HepG2 (cell line): ENCODE results near the gene MYCBP2. TPM values are rescaled to one million over a fixed set of nuclear protein-coding genes. Genes with fewer than 3 reads are reported as not detected.

Experiments
- AFF4 ChIP-seq: sonication (generic); formaldehyde crosslinking; IDR thresholded peaks from 2 replicates; pipeline ENCODE4 v1.4.0; 2020; ENCODE audit warnings: missing genetic modification reagents
- CEBPB ChIP-seq: IDR thresholded peaks from 2 replicates; pipeline ENCODE4 v1.6.1; 2011; ENCODE audit warnings: low read depth, low read length, improper control_type of control experiment, borderline replicate concordance
- HOXA5 ChIP-seq: sonication (generic); formaldehyde crosslinking; IDR thresholded peaks from 2 replicates; pipeline ENCODE4 v1.4.0; 2020; ENCODE audit warnings: missing genetic modification reagents
- IRF2 ChIP-seq: IDR thresholded peaks from 2 replicates; pipeline ENCODE4 v1.6.1; 2018; ENCODE audit warnings: missing genetic modification reagents, missing compliant biosample characterization
- MTA3 ChIP-seq: sonication (generic); formaldehyde crosslinking; IDR thresholded peaks from 2 replicates; pipeline ENCODE4 v1.4.0; 2020; ENCODE audit warnings: missing genetic modification reagents
- NR3C1 ChIP-seq: sonication (generic); formaldehyde crosslinking; IDR thresholded peaks from 2 replicates; pipeline ENCODE4 v1.4.0; 2020; ENCODE audit warnings: missing genetic modification reagents
- SIN3A ChIP-seq: IDR thresholded peaks from 2 replicates; pipeline ENCODE4 v1.6.1; 2011; ENCODE audit warnings: low read depth, mild to moderate bottlenecking, control low read depth, low read length, borderline replicate concordance
- SKI ChIP-seq: fragments of 450-650 bp; IDR thresholded peaks from one replicate; pipeline ENCODE4 v1.6.1; 2018; ENCODE audit warnings: mild to moderate bottlenecking; ENCODE audit not compliant: partially characterized antibody
- THAP9 ChIP-seq: sonication (generic); formaldehyde crosslinking; IDR thresholded peaks from 2 replicates; pipeline ENCODE4; 2020; ENCODE audit warnings: missing genetic modification reagents, mild to moderate bottlenecking, borderline replicate concordance
- YY1 ChIP-seq: IDR thresholded peaks from 2 replicates; pipeline ENCODE4 v1.6.1; 2011; ENCODE audit warnings: low read length, low read depth, moderate library complexity, mild to moderate bottlenecking; ENCODE audit not compliant: insufficient read depth, insufficient replicate concordance
- ZIK1 ChIP-seq: sonication (generic); formaldehyde crosslinking; IDR thresholded peaks from 2 replicates; pipeline ENCODE4 v1.5.0; 2020; ENCODE audit warnings: mild to moderate bottlenecking, low read depth, missing genetic modification reagents, borderline replicate concordance
- ZNF30 ChIP-seq: sonication (generic); formaldehyde crosslinking; IDR thresholded peaks from 2 replicates; pipeline ENCODE4 v1.5.0; 2020; ENCODE audit warnings: mild to moderate bottlenecking, missing genetic modification reagents
- ZNF335 ChIP-seq: sonication (generic); formaldehyde crosslinking; IDR thresholded peaks from 2 replicates; pipeline ENCODE4 v1.4.0; 2020; ENCODE audit warnings: missing genetic modification reagents
- ZNF574 ChIP-seq: sonication (generic); formaldehyde crosslinking; IDR thresholded peaks from 2 replicates; pipeline ENCODE4 v1.4.0; 2020; ENCODE audit warnings: missing genetic modification reagents
- ZNF703 ChIP-seq: sonication (generic); formaldehyde crosslinking; IDR thresholded peaks from 2 replicates; pipeline ENCODE4 v1.5.1; 2020; ENCODE audit warnings: missing genetic modification reagents, mild to moderate bottlenecking, moderate library complexity, borderline replicate concordance
- ZSCAN9 ChIP-seq: IDR thresholded peaks from 2 replicates; pipeline ENCODE4 v1.6.1; 2016; ENCODE audit warnings: borderline replicate concordance
- polyA plus RNA-seq, 8 experiments: library from polyadenylated mRNA; depleted of rRNA in 3 of 8; stranded (reverse) in 7 of 8; unstranded in 1 of 8; fragments of >200 nt; fragmentation: Illumina TruSeq in 4 of 8; extraction: Trizol in 4 of 8; gene quantifications; 2 replicates each; pipeline versions ENCODE4 v1.2.1 to v1.2.3, GENCODE V29; 2011 to 2016; ENCODE audit warnings: low read depth in 4 of 8, missing spikeins in 1 of 8, mixed read lengths in 1 of 8; ENCODE audit not compliant: insufficient read depth in 1 of 8
- total RNA-seq, 5 experiments: library from RNA; depleted of rRNA; stranded (reverse); fragments of >200 nt; fragmentation: Illumina TruSeq; extraction: Trizol; gene quantifications; 2 replicates each; pipeline ENCODE4 v1.2.3, GENCODE V29; 2016; ENCODE audit warnings: low read depth in 1 of 5
- TF ChIP-seq, protein P1 (sequence below): sonication (generic); formaldehyde crosslinking; IDR thresholded peaks from 2 replicates; pipeline ENCODE4 v1.8.0; 2022; ENCODE audit warnings: missing genetic modification reagents, low read depth, mild to moderate bottlenecking, borderline replicate concordance
- TF ChIP-seq, protein P2 (sequence below): sonication (generic); formaldehyde crosslinking; IDR thresholded peaks from 2 replicates; pipeline ENCODE4 v1.5.0; 2020; ENCODE audit warnings: missing genetic modification reagents

MYCBP2 gene
- total and polyA plus RNA-seq, 2 of the 13 experiments (the other 11 are each of a cell fraction or from before 2014, with no cell fraction given): 16.3 to 35.3 TPM

DNA sequence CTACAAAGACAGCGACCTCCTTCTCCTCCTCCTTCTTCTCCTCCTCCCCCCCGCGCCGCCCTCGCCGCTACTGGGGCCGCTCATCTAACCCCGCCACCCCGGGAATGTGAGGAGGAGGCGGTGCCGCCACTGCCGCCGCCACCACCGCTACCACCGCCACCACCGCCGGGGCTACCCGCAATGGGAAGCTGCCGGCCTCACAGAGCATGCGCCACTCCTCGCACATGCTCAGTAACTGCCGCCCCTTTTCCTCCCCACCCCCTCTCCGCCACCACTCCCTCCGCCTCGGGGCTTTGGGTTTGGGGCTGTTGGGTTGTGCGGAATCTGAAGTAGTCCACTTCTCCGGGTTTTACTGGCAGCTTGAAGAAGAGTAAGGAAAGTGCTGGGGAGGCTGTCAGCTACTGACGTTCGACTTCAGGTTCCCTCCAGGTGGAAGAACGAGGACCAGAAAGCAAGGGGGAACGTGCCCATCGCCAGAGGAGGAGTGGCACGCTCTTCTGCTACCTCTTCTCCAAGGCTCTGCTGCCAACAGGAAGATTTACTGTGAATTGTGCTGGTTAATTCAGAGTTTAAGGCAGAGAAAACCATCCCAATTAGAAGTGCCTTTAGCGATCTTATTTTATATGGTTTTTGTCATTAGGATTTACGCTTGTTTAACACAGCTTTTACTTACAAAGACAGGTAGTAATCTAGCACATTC lies at the start of gene MYCBP2 (continued):
- TF ChIP-seq, protein P1, sequence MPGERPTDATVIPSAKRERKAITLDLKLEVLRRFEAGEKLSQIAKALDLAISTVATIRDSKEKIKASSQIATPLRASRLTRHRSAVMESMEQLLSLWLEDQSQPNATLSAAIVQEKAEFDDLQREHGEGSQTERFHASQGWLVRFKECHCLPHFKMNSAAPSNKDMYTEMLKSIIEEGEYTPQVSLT (CRISPR knock-in tag): no peak
- TF ChIP-seq ZNF30 (CRISPR knock-in tag) (no peak), YY1 (peak; percentile 60), ZNF335 (CRISPR knock-in tag) (peak; percentile 66; the same call in 1 of the 2 replicates), SKI (peak; percentile 51), THAP9 (CRISPR knock-in tag) (peak; percentile 64; the same call in 1 of the 2 replicates), SIN3A (peak; percentile 78; the same call in 1 of the 2 replicates), ZSCAN9 (CRISPR knock-in tag) (no peak; the same call in 1 of the 2 replicates), MTA3 (CRISPR knock-in tag) (no peak), NR3C1 (no peak), CEBPB (no peak), ZNF703 (CRISPR knock-in tag) (no peak), ZNF574 (no peak), ZIK1 (peak; percentile 86; the same call in 1 of the 2 replicates), AFF4 (CRISPR knock-in tag) (no peak), HOXA5 (CRISPR knock-in tag) (peak; percentile 68; the same call in 1 of the 2 replicates), IRF2 (CRISPR knock-in tag) (peak; percentile 97)
- TF ChIP-seq, protein P2, sequence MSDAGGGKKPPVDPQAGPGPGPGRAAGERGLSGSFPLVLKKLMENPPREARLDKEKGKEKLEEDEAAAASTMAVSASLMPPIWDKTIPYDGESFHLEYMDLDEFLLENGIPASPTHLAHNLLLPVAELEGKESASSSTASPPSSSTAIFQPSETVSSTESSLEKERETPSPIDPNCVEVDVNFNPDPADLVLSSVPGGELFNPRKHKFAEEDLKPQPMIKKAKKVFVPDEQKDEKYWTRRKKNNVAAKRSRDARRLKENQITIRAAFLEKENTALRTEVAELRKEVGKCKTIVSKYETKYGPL (CRISPR knock-in tag): no peak
